IPS-NIHi7 (cell line): Measurements from ENCODE around the gene INPP4B.

Experiments used
- DNase-seq: peaks from one replicate; pipeline ENCODE4 v3.0.0; 2012; ENCODE audit warnings: mixed read lengths; ENCODE audit errors: extremely low spot score

INPP4B gene

DNA sequence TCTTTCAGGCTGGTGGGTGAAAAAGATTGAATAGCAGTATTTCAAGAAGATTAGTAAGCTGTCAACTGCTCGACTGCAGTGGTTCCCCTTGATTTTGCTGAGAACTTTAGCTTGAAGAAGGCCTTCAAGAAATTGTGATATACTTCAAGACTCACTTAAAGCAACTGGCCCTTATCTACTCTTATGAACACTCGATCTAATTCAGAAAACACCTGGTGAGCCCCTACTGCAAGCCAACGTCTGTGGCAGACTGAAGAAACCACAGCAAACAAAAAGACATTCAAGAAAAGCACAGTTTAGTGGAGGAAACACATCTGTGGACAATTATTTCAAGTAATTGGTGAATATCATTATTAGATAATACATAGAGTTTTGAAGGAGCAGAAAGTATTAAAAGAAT lies 119.0 kb downstream of the INPP4B start:
- no peak for DNase-seq

DNA sequence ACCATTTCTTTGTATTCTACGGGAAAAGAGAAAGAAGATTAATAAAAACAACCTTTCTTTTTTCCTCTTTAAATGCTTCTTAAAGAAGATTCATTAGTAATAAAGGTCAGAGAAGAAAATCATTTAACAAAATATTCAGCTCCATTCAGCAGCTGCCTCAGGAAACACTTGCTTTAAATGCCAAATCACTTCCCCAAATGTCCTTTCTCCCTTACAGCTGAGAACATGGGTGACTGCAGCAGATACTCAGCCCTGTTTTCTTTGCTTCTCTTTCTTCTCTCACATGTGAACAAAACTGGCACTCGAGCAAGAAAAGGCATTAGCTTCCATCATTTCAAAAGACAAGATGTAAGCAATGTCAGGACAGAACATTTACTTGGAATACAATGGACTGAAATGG lies 120.2 kb downstream of the INPP4B start:
- no peak for DNase-seq

DNA sequence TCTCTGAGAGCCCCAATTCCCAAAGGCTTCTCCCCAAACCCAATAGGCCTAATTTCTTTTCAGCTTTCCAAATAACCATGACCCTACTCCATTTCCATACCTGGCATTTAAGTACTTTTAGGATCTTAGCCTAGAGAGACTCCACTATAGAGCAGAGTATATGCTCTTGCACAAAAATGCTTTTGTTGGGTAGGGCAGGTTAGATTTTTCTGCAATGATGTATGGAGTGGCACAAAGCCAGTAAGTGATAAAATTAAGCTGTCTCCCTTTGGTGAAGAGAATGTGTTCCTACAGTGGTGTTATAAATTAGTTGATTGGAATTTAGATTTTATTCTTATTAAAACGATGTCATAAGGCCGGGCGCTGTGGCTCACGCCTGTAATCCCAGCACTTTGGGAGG lies 124.9 kb downstream of the INPP4B start:
- no peak for DNase-seq

DNA sequence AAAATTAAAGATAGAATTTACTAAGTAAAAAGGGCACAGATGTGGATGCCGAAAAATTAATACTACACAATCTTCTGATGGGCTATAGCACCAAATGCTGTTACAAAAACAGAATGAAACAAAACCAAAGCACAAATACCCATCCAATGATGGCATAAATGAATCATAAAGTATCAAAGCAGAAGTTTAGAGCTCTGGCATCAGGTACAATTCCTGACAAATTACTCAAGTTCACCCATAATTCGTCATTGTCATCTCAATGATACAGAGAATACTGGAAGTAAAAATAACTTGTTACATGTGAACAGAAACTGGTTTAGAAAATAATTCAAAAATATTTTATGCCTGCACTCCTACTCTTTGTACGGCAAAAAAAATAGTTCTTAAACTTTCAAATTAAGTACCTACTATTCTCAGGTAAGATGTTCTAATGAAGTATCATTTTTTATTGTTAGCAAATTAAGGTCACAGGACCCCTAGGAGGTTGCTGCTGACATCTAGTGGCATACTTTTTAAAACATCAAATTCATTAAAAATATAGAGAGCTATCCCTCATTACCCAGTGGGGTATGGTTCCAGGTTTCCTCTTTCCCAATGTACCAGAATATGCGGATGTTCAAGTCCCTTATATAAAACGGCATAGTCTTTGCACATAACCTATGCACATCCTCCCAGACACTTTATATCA lies 126.1 kb downstream of the INPP4B start:
- peak; percentile 16 for DNase-seq

DNA sequence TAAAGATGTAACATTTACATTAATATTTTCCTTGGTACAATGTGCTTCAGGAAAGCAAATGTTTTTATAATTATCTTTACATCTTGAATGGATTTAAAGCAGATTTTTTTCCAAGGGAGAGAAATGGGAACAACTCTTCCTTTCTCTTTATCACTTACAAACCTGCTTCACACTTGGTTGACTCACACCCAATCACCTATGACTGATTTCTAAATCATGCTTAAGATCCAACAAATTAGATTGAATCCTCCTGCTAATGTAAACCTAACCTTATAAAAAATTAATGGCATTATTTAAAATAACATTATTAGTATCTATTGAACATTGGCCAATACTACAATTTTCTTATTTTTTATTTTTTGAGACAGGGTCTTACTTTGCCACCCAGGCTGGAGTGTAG lies 127.1 kb downstream of the INPP4B start:
- no peak for DNase-seq

DNA sequence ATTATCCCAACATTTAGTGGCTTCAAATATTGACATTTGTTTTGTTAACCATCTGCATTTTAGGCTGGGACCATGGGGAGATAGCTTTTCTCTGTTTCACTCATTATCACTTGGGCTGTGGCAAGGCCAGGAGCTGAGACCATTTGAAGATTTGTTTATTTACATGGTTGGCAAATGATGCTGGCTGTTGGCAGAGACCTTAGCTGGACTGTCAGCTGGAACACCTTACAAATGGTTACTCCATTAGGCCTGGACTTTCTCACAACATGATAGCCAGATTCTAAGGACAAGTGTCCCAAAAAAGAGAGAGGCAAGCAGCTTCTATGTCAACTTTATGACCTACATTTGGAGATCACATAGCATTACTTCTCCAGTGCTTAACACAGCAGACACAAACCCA lies 130.4 kb downstream of the INPP4B start:
- no peak for DNase-seq

DNA sequence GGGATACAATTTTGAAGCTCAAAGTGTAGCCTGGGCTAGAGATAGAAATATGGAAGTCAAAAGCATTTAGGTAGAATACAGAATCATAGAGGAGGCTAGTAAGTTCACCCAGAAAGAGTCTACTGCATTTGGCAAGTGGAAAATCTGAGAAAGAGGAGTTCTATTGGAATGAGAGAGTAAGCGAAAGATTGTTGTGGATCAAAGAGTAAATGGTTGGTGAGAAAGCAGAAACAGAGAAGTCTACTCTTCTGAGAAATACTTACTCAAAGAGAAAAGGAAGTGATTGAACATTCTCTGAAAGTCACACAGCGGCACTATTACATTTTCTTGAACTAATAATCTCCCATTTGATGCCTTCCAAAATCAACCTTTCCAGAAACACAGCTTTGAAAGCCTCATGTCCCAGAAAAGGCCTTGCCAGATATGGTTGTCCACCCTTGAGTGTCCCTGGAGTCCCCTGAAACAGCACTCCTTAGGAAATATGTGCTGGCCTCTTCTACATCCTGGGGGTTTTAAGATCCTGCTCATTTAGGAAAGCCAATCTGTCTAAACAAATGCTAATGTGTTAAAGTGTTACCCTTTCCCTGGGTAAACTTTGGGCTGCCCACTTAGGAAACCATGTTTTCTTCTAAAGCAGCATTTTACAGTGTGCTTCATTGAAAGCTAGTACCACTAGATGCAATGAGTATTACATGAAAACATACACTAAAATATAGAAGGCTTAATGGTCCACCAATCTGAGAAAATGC lies 132.6 kb downstream of the INPP4B start:
- DNase-seq: peak; percentile 9

DNA sequence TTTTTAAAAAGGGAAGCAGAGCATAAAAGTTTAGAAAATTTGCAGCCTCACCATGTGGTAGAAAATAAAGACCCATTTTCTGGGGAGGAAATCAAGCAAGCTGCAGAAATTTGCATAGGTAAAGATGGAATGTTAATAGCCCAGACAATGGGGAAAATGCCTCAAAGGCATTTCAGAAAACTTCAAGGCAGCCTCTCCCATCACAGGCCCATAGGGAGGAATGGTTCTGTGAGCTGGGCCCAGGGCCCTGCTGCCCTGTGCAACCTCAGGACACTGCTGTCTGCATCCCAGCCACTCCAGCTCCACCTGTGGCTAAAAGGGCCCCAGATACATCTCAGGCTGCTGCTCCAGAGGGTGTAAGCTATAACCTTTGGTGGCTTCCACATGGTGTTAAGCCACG lies 137.9 kb downstream of the INPP4B start:
- DNase-seq: no peak

DNA sequence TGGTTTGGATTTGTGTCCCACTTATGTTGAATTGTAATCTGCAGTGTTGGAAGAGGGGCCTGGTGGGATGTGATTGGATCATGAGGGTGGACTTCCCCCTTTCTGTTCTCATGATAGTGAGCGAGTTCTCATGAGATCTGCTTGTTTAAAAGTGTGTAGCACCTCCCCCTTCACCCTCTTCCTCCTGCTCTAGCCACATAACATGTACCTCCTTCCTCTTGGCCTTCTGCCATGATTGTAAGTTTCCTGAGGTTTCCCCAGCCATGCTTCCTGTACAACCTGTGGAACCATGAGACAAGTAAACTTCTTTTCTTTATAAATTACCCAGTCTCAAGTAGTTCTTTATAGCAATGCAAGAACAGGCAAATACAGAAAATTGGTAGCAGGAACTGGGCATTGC lies 138.7 kb downstream of the INPP4B start:
- no peak for DNase-seq

DNA sequence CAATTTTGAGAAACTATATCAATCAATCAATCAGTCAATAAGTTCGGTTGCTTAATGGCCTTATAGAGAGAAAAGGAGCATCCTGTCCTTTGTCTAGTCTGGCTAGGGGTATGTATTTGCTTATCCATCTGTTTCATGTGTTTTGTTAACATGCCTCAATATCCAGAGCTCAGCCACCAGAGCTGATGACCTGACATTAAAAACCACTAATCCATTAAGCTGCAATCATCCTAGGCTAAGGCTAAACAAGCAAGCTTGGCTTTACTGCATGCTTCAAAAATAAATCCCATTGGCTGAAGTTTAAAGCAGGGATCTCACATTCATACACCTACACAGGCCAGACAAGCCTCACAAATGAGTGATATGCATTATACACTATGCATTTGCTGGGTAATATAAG lies 139.7 kb downstream of the INPP4B start:
- no peak for DNase-seq

DNA sequence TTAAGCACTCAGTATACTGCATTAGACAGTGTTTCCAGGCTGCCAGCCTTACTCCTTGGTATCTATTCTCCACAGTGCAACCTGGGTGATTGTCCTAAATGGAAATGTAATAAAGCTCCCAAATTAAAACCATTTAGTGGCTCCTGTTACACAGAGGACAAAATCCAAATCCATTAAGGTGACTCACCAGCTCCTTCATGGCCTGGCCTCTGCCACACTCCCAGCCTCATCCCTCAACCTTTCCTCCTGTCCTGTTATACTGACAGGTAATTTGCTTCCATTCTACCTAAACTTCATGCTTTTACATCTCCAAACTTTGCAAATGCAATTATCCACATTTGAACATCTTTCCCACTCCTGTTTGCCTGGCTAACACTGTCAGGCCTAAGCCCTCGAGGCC lies 140.3 kb downstream of the INPP4B start:
- no peak for DNase-seq

DNA sequence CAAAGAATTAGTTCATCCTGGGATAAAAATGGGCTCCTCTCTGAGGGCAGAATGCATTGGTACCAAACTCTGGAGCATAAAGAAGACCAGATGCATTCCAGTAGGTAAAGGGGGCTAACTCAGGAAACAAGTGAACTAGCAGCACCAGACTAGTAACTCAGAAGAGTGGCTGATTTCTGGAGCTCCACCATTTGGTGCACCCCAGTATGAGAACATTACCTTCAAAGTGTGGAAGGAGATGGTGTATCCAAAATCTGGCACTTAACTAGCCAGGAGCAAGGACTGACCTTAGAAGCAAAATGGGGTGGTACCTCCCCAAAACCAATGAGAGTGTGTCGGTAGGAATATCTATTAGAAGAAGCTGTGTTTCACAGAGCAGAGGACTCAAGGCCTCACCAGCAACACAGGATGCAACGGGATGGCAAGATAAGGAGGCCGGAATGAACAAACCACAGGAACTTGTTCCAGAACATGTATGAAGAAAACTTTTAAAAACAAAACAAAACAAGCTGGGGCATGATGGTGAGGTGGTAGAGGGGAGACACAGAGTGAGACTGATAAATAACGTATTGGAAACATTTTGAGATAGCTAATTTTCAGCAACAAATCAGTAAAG lies 142.3 kb downstream of the INPP4B start:
- no peak for DNase-seq

DNA sequence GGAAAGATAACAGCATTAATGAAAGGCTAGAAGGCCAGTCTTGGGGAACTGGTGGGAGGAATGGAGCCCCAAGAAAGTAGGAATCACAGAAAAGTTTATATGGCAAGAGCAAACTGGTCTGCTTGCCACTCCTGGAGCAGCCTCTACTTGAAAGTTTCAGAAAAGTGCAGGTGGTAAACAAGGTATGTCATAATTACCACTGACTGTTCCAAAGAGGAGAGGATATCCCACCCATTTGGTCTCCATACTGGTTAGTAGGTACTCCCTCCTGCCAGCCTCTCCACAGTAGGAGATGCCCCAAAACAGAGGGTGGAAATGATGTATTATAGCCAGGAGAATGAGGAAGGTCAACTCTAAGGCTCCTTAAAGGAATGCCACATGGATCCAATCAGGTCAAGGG lies 145.1 kb downstream of the INPP4B start:
- DNase-seq: no peak

DNA sequence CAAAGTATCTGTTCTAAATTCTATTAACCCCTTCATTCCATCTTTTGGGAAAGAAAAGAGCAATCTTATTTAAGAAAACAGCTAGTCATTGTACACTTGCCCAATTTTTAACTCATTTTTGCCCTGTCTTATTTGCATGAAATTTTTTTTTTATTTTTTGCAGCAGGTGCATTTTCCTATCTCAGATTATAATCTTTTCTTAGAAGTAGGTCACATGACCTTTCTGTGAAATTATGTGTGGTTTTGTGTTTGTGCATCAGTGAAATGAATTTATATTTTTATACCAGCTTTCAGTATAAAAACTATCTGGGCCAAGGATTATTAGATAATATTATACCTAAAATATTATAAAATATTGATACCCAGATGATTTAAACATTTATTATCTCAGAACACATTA lies 145.6 kb downstream of the INPP4B start:
- no peak for DNase-seq

DNA sequence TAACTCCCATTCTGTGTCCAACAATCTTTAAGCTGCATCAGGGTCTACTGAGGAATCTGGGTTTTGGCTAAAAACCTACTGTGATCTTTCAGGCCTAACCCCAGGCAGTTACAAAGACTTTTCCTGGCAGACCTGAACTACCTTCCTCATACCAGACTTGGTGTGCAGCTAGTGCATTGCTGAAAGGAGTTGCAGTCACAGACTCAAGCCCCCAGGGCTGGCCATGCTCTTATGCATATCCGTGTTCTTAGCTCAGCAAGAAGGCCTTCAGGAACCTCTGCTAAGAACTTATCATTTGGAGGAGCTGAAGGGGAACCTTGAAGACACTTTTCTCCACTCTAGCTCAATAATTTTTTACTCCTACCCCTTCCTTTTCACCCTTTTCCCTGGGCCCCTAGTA lies 147.5 kb downstream of the INPP4B start:
- DNase-seq: no peak

DNA sequence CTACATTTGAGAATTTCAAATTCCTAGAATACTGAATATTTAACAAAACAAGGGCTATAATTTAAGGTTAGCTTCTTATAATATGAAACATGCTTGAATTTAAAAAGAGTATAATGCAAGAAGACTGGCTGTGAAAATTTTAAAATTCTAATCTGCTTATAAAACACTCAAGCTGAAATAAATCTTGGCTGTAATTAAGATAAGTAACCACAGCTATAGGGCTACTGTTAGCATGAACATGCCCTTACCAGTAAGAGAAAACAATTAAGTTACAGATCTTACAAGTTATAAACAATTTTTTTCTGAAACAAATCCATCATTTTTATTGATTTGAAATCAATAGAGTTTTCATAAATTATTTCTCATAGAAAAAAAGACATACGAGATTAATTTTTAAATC lies 148.2 kb downstream of the INPP4B start:
- no peak for DNase-seq

DNA sequence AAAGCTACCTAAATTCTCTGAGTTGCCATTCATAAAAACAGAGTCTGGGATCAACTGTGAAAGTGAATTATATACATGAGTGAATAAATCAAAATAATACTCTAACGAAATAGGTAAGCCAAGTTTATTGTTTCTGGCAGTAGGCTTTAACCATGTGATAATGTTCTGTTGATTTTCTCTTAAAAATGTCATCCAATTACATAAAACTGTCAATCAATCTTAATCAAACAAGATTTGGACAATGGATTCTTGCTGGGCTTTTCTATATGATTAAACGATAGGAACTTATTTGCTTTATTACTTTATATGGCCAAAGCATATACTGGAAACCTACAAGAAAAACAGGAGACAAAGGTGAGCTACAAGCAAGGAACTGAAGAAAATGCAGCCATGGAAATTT lies 148.8 kb downstream of the INPP4B start:
- DNase-seq: no peak

DNA sequence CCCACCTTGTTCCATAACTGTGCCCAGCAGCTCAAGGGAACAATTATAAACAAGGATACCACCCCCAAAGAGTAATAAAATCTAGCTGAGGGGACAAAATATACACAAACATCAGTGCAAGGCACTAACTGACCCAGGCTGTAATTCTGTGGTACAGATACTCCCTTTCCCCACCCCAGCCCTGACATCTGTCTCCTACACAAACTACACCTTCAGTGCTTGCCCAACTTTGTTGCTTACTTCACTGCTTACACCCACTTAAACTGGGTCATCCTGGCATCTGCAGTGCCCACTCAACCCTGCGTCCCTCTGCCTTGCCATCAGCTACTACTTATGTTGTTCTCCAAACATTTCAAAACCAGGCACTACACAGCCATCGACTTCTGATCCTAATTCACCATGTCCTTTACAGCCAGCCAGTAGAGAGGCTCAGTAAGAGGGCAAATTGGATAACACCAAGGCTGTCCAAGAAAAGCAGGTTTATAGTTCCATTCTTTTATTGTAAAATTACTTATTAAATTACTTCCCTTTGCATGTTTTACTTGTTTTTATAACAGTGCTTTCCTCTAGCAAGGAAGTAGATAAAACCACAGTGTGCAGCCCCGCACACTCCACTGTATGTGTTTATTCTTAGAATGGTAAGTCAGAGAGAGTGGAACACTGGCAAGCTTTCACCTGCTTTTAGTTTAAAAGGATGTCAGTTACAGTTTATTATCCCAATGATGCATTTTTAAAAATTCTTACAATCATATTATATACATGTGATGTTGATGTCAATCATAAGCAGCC lies 149.6 kb downstream of the INPP4B start:
- DNase-seq: no peak

DNA sequence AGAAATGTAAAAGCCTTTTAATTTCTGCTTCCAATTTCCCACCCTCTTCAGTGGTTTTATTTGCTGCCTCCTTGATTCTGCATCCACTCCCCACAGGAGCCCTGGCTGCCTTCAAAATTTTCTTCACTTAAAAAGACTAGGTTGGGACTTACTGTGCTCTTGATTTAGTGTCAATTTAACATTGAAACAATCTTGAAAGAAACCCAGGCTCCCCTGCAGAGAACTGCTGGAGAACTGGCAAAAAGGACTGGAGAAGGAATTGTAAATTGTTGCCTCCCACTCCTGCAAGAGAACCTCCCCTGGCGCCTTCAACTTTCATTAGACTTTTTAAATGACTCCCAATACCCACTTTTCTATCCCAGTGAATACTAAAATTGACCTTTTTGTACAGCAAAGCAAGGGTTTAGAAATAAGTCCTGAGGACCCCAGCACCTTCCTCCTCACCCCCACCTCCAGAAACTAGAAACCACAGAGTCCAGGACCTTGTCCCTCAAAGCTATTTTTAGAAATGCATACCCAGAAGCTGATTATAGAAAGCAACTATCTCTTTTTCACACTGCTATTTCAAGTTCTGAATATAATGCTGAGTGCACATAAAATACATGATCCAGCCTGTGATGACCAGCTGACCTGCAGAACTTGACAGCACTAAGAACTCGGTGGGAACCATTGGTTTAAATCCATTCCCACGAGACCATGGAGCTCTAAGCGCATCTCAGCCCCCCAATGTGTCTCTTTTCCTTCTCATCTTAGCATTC lies 155.5 kb downstream of the INPP4B start:
- DNase-seq: no peak

DNA sequence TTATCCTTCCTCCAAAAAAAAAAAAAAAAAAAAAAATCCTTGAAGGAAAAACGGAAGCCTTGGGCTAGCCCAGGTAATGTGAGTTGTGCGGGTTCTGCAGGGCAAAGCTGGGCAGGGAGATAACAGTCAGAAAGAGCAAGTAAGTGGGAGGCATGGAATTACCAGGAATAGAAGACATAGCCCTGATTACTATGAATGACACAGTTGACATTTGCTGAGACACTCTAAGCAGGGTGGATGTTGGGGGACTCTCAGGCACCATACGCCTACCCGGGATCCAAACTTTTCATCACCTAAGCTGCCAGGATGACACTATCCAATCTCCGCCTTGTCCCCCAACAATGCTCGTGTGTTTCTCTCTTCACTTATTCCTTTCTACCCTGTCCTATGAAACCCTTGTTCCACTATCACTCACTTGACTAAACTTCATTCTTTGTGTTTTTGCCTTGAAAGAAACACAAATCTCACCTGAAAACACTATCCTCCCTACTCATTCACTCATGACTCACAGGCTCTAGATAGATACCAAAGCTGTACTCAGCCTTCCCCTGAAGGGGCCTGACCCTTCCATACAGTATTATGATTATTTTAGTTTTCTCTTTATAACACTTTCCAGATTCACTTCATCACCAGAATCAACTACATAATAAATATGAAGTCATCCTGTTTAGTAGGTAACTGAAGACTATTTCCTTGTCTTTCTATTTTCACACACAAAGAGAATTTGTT lies 158.4 kb downstream of the INPP4B start:
- no peak for DNase-seq

DNA sequence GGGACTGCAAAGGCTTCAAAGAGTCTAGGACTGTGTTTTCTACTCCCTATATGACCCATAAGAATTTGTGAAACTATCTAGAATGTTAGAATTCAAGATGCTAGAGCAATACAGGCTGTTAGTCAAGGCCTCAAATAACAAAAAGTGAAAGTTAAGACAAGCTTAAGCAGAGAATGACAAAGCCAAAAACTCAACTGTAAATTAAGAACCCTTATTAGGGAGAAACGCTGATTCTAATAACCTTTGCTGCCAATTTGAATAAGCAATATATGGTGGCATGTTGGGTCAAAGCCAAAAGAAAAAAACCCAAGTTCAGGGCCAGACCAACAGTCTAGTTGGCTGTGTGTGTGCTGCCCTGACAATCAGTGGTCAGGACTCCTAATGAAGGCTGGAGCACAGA lies 160.0 kb downstream of the INPP4B start:
- no peak for DNase-seq
